NCI-H1417 (cell line): ENCODE data around the gene BUD13.
"Not testable (repeated sequence)": the region's sequence is repeated elsewhere in the genome, so short reads cannot be mapped to it uniquely, and the experiment has no call there.

ENCODE experiments used
- DNase-seq, 3 experiments: peaks; one replicate each; lab custom pipeline; 2025; lab: John Stamatoyannopoulos, UW

The BUD13 gene

DNA sequence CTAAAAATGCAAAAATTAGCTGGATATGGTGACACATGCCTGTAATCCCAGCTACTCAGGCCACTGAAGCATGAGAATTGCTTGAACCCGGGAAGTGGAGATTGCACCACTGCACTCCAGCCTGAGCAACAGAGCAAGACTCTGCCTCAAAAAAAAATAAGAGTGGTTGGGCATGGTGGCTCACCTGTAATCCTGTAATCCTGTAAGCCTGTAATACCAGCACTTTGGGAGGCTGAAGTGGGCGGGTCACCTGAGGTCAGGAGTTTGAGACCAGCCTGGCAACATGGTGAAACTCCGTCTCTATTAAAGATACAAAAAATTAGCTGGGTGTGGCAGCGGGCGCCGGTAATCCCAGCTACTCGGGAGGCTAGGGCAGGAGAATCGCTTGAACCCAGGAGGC is 16.7 kb downstream of the BUD13 start:
- DNase-seq: not testable (repeated sequence)

DNA sequence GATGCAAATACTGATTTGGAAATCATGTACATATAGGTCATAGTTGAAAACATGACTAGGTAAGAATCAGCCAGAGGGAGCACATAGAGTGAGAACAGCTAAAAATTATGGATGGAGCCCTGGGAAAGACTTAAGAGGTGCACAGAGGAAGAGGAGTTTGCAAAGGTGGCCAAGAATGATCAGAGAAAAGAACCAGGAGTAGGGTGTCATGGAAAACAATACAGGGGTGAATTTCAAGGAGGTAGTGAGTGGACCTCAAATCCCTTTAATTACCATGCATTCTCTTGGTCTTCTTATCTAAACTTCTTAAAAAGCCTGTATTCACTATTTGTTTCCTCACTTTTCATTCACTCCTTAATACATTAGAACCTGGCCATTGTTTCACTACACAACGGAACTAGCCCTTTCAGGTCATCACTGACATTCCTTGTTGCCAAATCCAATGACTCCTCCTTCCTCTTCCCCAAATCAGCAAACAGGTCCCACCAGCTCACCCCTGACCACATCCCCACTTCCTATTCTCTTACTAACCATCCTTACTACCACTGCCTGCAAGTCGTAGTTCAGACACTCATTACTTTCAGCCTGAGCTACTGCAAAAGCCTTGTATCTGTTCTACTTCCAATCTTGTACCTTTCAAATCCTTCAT is 22.6 kb downstream of the BUD13 start:
- DNase-seq: no peak

DNA sequence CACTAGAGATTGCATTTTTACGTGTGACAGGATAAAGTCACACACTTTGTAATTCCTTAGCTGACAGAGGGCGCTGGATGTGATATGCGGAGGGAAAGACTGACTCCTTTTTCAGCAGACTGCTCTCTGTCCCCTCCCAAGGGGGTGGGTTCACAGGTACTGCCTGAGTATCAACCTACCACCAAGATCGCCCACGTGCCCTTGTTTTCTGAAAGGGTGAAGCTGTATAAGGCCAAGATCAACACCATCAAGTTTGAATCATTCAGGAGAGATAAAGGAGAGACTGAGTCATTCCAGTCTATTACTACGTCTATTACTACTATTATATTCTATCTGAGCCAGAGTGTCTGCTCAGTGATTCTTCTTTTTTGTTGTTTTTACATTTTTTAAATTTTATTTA is 30.7 kb downstream of the BUD13 start:
- no peak for DNase-seq

DNA sequence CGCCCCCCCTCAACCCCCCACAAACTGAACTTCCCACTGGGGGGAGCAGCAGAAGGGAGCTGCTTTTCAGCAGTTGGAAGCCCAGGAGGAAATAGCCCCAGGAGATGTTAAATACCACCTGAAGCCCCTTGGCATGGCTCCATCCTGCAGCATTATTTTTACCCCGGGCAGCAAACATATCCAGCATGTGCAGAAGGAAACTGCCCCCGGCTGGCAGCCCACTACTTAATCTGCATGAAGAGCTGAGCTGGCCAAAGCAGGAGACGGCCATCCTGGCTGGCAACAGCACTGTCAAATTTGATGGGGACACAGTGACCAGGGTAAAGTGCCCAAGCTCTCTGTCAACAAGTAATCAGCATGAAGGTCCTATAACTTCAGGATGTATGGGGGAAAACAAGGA is 32.0 kb downstream of the BUD13 start:
- DNase-seq: no peak

DNA sequence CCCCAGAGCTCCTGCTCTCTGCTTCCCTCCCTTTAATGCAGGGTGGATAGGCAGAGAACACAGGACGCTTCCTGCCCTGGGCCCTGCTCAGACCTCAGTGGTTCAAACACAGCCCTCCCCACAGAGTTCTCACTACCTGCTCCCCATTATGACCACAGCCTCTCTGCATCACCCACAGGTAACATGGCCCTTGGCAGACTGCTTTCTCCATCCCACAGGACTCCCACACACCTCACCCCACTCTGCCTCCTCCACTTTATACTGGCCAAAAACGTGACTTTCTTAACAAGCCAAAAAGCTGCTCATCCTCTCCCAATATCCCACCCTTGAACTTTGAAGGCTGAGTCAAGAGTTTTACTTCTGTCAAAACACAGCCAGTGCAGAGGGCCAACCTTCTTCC is 33.8 kb downstream of the BUD13 start:
- DNase-seq: no peak

DNA sequence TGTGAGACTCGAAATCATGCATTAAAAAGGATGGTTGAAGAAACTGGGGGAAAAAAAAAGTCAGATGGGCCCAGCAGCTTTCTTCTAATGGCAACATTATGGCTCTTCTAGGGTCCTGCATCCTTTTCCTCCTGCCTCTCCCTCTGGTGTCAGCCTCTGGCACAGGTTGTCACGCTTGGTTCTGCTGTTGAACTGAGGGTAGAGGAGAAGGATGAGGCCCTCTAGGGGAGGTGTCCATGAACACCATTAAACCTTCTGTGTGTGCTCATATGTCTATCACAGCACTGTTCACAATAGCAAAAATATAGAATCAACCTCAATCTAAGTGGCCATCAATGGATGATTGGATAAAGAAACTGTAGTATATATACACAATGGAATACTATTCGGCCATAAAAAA is 36.0 kb downstream of the BUD13 start:
- DNase-seq: no peak

DNA sequence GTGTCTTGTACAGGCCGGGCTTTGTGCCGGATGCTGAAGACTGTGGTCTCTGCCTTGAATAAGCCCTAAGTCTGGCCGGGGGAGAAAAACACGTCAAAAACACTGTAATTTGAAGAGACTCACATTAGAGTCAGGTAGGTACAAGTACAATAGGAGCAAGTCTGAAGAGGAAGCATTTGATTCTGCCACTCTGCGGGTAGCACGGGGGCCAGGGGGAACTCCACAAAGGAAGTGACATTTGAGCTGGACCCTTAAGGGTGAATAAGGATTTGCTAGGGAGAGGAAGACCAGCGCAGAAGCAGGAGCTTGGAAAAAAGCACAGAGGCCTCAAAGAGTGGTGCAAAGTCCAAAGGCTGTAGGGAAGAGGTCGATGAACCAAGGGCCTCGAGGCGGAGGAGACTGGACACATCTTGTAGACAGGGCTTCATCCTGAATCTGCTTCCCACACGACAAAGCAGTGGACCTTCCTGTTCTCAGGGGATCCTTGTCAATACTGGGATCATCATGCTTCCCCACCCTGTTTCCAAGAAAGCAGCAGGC is 38.7 kb downstream of the BUD13 start:
- DNase-seq: peak in 1 of 3 experiments; percentile 17

DNA sequence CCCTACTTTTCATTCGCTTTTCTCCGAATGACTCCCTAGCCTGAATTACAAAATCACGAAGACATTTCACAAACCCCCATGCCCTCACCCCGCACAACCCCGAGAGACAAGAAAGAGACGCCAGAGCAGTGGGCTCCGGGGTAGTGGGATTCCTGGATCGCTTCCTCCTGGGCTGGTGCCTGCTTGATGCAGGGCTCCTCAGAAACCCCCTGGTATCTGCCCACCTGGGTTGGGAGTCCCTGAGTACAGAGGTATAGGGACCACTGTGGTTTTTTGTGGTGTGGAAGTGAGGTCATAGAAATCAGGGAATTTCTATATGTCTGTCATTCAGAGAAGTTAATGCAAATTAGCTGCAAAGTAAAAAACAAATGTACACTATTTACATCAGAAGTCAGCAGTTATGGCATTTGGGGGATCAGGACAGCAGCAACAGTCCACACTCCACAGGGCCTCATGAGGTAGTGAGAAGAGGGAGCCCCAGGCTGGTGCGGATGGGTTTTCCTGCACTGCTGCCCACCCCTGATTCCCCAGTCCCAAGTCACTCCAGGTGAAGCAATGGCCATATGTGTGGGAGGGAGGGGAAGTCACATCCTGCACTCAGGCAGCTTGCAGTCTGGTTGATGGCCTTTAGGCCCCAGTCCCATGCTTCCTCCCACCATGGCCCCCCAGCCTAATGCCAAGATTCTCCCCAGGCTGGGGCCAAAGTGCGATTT is 39.6 kb downstream of the BUD13 start:
- DNase-seq: no peak

DNA sequence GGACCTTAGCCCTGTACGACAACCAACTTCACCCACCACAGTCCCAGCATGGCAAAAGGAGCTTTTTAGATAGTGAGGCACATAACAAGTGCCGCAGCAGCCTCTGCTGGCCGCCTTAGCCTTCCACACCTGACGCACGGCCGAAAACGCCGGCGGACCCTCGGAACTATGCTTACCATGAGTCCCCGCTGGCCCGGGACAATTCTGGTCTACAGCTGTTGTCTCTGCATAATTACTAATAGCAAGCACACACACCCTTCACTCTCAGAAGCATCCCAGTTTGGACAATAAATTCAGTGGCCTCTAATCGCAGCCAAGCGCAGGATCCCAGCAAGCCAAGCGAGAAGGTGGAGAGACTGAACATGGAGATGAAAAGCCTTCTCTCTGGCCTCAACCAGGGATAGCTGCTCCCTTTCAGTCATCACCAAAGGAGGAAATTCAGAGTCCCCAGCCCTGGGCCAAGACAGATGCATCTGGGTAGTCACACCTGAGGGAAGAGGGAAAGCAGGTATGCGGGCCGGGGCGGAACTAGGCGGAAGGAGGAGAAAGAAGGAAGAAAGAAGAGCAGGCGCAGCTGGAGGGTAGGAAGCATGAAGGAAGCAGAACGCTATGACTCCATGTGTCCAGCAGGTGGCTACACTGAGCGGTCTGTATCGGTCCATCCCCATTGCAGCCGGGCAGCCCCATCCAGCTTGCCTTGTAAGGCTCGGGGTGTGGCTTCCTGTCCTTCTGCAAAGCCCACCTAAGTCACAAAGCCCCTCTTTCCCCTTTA is 40.3 kb downstream of the BUD13 start:
- peak; percentile 32 to 63 (median 44) for DNase-seq

DNA sequence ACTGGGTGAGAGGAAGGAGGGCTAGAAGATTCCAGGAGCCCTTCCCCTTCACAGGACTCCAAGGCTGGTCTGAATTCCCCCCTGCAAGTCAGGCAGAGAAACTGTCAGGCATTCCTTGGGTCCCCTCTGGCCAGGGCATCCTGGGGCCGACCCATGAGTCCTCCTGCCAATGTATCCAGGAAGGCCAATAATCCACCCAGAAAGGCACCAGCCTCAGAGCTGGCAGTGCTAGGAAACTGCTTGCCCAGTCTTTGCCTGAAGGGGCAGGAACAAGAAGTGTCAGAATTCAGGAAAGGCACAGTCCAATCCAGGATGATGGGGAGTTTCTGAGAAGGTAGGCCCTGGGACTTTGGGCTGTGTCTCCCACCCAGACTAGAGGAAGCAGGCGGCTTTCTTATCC is 41.0 kb downstream of the BUD13 start:
- no peak for DNase-seq

DNA sequence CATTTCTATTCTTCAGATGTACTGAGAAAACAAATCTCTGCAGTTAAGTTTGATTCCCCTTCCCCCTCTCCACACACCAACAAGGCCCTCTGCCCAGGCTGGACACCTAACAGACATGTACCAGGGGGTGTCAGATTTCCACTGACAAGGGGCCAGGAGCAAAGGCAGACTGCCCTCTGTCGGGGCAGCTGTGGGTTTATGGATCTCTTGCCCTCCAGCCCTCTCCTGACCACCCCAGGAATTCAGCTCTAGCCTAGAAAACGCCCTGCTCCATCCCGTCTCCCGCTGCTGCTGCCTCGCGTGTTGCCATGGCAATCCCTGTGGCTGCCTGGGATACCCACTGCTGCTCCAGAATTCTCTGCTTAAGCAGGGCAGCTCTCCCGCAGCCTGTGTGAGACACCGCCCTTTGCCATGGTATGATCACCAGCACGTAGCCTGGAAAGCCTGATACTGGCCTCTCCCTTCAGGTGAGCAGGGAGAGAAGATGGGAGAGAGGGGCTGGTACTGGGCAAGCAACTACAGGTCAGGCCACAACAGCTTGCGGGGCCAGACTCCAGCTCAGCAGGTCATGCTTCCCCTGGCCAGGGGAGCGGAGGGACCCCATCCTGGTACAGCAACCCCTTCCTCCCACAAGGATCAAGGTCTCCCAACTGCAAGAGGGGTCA is 41.6 kb downstream of the BUD13 start:
- peak; percentile 11 to 83 (median 68) for DNase-seq

DNA sequence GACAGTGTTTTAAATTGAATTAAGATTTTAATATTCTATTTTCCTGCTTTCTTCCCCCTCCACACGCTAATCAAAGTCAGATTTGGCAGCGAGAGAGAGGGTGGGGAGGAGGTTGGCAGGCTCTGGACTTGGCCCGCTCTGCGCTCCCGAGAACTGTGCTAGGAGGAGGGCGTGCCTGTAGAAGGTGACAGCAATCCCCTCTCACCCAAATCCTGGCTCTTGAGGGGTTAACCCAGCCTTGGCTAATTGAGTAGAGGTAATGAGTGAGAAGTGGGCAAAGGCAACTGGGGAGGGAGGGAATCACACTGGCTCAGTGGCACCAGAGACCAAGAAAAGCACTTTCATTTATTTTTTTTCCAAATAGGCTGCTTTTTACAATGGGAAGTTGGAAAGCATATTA is 42.2 kb downstream of the BUD13 start:
- DNase-seq: no peak

DNA sequence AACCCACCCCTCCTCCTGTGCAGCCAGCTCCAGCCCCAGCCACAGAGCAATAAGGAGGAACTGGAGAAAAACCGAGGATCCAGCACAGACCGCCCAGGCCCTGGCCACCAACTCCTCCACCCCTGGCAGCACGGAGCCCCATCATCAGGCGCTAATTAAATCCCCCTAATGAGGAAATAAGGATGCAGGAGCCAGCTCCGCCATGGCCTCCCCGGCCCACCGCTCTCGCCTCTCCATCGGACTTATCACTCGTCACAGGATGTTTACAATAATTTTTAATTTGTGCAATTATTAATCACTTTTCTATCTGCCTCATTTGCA is 42.6 kb downstream of the BUD13 start:
- DNase-seq: no peak

DNA sequence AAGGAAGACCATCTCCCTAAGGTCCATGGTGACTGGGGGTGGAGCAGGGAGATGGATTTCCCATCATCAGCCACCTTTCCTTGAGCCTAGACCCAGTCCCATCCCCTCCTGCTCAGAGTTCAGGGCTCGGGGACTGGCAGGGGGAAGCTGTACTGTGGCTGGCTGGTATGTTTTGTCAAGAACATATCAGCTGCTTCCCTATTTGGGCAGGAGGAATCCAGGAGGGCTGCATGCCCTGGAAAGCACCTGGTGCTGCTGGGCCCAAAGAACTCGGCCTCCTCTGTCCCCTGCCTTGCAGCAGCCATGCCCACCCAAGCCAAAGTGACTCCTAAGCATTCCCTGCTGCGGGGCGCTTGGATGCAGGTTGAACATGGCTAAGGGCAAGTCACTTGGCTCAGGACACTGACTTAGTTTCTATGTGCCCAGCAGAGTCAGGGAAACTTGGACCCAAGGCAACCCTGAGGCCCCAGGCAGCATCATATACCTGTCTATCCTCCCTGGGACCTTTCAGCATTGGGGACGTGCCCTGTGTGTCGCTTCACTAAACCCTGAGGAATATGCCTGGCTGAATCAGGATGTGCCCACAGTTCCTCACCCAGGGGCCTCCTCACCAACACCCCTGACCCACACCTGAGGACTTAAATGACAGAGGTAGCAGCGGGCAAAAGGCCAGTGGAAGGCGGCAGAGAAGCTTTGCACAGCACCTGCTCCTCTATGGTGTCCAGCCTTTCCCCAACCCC is 43.1 kb downstream of the BUD13 start:
- DNase-seq: no peak

DNA sequence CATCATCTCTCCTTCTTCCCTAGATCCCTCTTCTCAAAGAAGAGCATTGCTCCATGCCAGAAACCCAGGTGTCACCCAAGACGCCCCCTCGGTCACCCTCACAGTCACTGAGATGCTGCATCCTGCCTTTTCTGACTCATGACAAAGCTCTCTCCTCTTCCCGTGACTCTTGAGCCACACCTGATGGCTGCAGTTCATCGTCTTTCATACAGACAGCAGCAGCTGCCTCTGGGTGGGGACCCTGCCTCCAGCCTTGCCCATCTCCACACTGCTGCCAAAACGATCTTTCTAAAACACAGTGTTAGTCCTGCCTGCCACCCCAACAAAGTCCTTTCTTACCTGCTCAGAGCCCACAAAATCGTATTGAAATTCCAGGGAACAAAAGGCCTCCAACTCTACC is 44.8 kb downstream of the BUD13 start:
- no peak for DNase-seq

DNA sequence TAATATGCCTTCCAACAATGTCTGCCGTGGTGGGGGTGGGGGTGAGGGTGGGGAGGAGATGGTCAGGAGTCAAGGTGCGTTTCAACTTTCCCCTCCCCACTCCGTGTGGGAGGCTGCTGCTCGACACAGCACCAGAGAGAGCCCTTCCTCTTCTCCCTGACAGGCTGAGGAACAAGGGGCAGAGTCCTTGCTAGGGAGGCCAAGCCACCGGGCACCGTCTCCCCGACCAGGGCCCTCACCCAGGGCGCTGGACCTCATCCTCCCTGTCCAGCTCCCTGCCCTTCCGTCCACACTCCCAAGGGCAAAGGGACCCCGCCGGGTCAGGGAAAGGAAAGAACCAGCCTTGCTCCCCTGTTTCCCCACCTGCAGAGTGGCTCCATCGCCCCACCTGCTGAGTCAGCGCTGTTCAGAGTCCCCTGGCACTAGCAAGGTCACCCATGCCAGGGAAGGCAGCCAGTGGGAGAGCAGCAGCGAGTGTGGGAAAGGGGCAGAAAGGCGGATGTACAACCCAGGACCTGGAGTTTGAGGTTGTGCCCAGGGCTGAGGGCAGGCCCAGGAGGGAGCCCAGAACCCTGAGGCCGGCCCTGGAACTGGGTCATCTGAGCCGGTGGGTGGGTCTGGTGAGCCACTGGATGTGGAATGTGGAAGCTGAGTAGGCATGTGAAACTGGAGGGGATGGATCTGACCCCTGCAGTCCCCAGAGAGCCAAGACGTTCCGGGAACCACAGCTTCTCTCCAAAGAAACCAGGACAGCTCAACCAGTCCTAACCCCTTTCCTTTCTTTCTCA is 47.2 kb downstream of the BUD13 start:
- DNase-seq: no peak

DNA sequence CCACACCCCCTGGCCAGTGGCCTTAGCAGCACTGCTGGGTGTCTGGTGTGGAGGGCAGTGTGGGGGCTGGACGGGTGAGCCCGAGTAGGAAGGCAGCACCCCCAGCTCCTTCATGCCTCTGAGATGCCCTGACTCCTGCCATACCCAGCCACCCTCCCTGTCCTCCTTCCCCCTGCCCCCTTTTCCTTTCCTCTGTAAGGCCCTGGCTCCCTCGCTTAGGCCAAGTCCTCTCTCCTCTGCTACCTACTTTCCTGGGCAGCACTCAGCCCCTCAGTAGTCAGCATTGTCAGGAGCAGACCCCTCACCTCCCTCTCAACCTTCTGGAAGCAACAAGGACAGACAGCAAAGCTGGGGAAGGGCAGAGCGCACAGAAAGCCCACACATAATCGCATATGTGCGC is 48.0 kb downstream of the BUD13 start:
- DNase-seq: no peak

DNA sequence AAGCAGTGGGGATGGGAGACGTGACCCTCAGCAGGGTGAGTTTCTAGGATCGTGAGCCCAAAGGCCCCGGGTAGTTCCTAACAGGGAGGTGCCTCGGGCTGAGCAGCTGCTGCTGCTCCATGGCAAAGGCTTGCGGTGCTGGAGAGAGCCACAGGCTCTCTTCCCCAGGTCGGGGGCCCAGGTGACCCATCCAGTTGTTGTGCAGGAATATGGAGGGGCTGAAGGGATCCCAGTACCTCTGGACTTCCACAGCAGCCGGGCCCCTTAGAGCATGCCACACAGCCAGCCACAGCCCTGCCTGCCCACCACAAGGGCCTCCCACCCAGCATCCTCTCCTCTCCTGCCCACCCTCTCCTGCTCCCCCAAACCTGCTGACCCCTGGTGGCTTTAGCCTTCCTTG is 49.3 kb downstream of the BUD13 start:
- DNase-seq: no peak

DNA sequence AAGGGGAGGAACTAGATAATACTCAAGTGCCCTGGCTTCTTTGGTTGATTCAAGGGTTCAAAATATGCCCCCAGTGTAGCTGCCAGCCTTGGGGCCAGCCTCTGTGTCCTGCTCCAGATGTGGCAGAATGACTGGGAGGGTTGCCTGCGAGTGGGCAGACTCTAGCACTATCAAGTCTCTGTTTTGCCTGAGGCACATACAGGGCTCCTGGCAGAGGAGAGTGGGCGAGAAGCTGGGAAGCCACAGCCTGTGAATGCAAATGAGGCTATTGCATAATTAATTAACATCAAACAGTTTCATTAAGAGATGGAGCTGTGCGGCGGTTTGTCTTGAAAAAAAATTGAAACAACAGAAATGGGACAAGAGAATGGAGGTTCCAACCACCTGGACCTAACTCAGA is 50.8 kb downstream of the BUD13 start:
- DNase-seq: no peak

DNA sequence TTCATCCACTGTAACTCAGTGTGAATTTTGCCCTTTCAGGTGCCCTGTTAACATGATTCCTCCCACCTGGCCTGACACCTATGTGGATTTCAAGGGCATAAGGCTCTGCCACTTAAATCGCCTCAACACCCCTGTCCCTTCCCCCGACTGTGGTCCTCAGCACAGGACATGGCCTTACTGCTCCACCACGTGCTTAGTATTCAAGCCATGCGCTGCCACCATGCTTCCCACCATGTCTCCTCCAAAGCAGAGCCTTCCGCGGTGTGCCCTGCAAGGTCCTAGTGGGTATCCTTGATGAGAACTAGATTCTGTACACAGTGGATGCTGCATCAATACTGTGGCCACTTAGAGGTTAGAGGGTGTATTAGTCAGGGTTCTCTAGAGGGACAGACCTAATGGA is 51.9 kb downstream of the BUD13 start:
- DNase-seq: no peak

DNA sequence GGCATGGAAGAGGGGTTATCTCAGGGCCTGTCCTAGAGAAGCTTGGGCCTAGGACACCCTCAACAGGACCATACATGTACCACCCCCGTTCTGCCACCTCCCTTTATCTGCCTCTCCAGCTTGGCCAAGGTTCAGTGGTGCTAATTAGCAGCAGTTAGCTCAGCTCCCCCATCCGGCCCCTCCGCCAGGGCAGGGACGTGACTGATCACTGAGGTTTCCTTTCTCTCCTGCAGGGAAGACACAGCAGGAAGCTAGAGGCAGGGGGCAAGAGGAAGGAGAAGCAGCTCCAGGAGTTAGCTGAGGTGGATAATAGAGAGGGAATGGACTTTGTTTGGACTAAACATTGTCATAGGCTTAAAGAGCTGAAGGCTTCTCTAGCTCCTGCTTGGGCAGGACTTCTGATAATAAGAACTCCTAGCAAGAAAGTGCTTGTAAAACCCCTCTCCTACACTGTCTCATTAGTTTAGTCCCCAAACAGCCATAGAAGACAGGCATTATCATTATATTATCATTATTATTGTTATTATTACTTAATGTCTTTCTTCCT is 53.8 kb downstream of the BUD13 start:
- DNase-seq: peak in 2 of 3 experiments; percentile 68 to 76
